ENCODE measurements around the gene ZNF280B.
"Not testable (repeated sequence)": the region's sequence is repeated elsewhere in the genome, so short reads cannot be mapped to it uniquely, and the experiment has no call there.

Gene ZNF280B

DNA sequence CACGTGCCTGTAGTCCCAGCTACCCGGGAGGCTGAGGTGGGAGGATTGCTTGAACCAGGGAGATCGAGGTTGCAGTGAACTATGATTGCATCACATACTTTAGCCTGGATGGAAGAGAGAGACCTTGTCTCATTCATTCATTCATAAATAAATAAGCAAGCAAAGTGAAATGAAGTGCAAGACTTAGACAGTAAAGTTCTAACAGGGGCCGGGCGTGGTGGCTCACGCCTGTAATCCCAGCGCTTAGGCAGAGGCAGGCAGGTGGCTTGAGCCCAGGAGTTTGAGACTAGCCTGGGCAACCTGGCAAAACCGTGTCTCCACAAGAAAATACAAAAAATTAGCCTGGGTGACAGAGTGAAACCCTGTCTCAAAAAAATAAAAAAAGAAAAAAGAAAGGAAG lies 13.1 kb upstream of the ZNF280B start:
- Mint-ChIP-seq H3K36me3 (no peaks in the 10 kb centered on the region), H3K9me3 (no peaks in the 10 kb centered on the region), H3K4me3 (no peak overlapping the region), H3K27ac (no peak overlapping the region), H3K4me1 (no peaks in the 10 kb centered on the region)
- DNase-seq (ENCODE audit: low spot score in 2 of 2) (no peak), ATAC-seq (no peak)

DNA sequence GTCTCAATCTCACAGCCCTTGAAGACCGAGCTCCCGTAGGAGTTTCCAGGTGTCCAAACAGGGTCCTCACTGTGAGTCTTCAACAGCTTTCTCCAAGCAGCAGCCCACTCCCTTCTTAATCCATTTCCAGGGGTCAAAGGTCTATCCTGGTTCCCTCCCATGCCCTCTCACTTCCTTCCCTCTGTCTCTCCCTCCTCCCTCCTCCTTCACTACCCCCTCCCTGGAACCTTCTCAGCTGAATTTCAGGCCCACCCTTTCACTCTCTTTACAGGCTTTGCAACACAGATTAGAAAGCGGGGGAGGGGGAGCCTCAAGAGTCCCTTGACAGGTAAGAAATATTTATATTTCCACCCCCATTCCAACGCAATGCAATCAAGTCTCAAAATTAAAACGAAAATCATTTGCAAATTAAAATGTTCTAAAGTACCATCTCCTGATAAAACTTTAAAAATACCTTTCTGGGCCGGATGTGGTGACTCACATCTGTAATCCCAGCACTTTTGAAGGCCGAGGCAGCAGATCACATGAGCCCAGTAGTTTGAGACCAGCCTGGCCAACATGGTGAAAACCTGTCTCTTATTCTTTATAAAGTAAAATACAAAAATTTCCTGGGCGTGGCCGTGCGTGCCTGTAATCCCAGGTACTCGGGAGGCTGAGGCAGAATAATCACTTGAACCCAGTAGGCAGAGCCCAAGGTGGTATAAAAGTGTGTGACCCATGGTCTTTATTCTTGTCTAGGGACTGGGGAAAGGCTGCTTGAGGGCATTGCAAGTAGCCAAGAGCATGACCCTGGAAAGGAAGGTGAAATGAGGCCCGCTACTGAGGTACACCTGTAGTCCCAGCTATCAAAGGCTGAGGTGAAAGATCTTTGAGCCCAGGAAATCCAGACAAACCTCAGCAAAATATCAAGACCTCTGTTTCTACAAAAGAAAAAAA lies 12.4 kb upstream of the ZNF280B start:
- no peak for ATAC-seq
- Mint-ChIP-seq H3K36me3 (no peaks in the 10 kb centered on the region), H3K4me3 (no peak overlapping the region), H3K27ac (no peak overlapping the region), H3K4me1 (no peaks in the 10 kb centered on the region), H3K9me3 (no peaks in the 10 kb centered on the region)
- DNase-seq (ENCODE audit: low spot score in 2 of 2) = no peak

DNA sequence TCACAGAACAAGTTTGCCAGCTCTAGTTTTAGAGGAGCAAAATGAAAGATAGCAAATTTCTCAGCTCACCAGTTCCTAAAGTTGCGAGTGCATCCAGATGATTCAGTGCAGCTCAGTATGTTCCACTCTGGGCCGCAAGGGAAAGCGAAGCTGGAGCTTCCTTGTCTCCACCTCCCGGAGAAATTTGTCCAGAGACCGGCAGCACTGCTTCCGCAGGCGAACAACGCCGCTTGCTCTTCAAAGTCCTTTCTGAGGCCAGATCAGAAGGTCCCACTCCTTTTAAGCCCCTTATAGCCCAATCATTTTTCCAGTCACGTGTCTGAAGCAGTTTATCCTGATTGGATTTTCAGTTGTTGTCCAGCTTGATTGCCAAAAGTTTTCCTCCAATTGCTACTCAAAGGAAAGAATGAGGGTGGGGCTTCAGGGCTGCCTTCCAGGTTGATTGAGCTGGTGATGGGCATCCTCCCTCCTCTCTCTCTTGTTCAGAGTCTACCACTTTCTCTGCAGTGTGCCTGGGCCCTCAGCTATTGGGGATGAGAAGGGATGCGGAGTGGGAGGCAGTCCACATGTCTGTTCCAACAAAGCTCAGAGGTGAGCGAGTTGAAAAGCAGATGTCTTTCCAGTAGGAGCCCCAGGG lies 11.6 kb upstream of the ZNF280B start, which contains the start of gene ZNF280A:
Gene ZNF280A, minus strand, starts transcription at position 251 of the 637 bp plus-strand sequence. CDS start 4,640 bp downstream, outside the sequence.
- no peak for ATAC-seq
- no peaks in the 10 kb centered on the region for H3K4me1 Mint-ChIP-seq
- H3K27ac Mint-ChIP-seq = no peak within 1 kb of the TSS
- H3K9me3 Mint-ChIP-seq = no peaks in the 10 kb centered on the region
- H3K4me3 Mint-ChIP-seq = no peak within 1 kb of the TSS
- no peak for DNase-seq (ENCODE audit: low spot score in 2 of 2)
- no peaks in the 10 kb centered on the region for H3K36me3 Mint-ChIP-seq

DNA sequence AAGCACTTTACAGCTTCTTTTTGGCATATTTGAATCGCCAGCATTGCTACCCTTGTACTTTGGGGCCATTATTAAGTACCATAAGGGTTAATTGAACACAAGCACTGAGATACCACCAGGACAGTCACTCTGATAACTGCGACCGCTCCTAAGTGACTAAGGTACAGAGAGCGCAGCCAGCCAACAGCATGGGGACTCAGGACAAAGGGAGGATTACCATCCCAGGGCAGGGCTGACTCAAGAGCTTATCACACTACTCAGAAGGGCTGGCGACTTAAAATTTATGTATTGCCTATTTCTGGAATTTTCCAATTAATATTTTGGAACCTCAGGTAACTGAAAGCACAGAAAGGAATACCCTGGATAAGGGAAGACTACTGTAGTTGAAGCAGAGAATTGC lies 11.0 kb upstream of the ZNF280B start:
- ATAC-seq = no peak
- Mint-ChIP-seq H3K27ac (no peak overlapping the region), H3K4me3 (no peak overlapping the region), H3K4me1 (no peaks in the 10 kb centered on the region), H3K36me3 (no peaks in the 10 kb centered on the region), H3K9me3 (no peaks in the 10 kb centered on the region)
- no peak for DNase-seq (ENCODE audit: low spot score in 2 of 2)

DNA sequence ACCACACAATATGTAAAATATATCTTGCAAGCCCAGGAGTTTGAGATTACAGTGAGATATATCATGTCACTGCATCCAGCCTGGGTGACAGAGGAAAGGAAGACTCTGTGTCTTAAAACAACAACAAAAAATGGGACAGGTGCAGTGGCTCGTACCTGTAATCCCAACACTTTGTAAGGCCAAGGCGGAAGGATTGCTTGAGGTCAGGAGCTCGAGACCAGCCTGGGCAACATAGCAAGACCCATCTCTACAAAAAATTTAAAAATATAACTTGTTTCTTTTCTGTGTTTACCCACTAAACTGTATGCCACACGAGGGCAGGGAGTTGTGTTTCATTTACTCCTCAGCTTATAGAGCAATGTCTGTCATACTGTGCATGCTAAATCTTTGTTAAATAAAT lies 8.4 kb upstream of the ZNF280B start:
- Mint-ChIP-seq H3K9me3 (no peaks in the 10 kb centered on the region), H3K36me3 (no peaks in the 10 kb centered on the region), H3K4me3 (no peak overlapping the region), H3K27ac (no peak overlapping the region), H3K4me1 (no peaks in the 10 kb centered on the region)
- no peak for DNase-seq (ENCODE audit: low spot score in 2 of 2)
- no peak for ATAC-seq

DNA sequence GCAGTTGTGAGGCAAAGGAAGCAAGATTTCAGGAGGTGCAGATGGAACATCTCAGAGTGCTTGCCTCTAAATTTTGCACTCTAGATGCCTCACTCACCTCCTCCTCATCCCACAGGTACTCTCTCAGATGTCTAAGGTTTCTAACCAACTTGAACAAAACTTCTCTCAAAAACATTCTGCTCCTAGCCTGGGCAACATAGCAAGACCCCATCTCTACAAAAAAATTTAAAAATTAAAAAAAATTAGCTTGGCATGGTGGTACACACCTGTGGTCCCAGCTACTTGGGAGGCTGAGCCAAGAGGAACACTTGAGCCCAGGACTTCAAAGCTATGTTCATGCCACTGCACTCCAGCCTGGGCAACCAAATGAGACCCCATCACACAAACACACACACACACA lies 7.3 kb upstream of the ZNF280B start:
- no peaks in the 10 kb centered on the region for H3K4me1 Mint-ChIP-seq
- H3K36me3 Mint-ChIP-seq = no peaks in the 10 kb centered on the region
- no peak for DNase-seq (ENCODE audit: low spot score in 2 of 2)
- no peak overlapping the region for H3K27ac Mint-ChIP-seq
- H3K9me3 Mint-ChIP-seq = no peaks in the 10 kb centered on the region
- no peak overlapping the region for H3K4me3 Mint-ChIP-seq
- ATAC-seq = no peak

DNA sequence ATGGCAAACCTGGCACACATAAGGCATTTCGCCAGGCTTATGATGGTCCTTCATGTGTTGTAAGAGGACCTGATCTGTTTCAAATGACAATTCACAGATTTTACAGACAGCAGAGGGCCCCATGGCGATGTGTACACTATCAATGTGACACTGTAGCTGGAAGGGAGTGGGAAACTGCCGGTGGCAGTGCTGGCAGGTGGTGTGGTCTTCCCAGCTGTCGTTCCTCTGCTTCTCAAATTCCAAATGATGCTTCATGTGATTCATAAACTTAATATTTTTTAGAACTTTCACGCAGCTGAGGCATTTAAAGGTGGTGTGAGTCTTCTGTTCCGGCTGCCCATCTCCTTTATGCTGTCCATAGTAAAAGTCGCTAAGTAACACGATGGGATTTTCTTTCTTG lies 5.9 kb upstream of the ZNF280B start:
- H3K9me3 Mint-ChIP-seq; H3K36me3 Mint-ChIP-seq; H3K4me3 Mint-ChIP-seq; H3K27ac Mint-ChIP-seq; H3K4me1 Mint-ChIP-seq; ATAC-seq; DNase-seq (ENCODE audit: low spot score in 2 of 2): not testable (repeated sequence)

DNA sequence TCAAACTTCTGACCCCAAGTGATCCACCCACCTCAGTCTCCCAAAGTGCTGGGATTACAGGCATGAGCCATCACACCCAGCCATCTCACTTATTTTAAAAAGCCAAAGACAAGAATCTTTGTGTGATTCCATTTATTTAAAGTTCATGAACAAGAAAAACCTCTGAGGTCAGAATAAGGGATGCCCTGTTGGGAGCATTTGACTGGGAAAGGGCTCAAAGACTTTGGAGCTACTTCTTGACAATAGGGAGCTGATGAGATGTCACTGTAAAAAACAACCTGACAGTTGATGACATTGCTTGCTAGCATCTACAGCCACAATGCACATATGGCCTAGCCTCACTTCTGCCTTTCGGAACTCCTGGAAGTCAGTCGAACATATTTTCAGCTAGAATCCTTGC lies 5.1 kb upstream of the ZNF280B start:
- Mint-ChIP-seq H3K9me3 (peaks cover 6% of the 10 kb centered on the region), H3K27ac (no peak overlapping the region), H3K4me3 (no peak overlapping the region), H3K36me3 (no peaks in the 10 kb centered on the region), H3K4me1 (no peaks in the 10 kb centered on the region)
- DNase-seq (ENCODE audit: low spot score in 2 of 2) (no peak), ATAC-seq (no peak)

DNA sequence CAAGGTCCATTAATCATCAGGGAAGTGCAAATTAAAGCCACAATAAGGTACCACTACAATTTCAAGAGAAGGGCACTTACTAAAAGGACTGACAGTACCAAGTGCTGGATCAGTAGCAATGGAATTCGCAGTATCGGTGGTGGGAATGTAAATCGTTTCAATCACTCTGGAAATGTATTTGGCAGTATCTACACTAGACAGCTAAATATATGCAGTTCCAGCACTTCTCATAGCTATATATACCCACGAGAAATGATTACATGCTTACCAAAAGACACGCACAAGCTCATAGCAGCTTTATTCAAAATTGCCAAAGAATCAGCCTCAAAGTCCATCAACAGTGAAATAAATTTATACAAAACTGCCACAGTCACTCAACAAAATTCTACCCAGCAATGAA lies 4.4 kb upstream of the ZNF280B start:
- DNase-seq (ENCODE audit: low spot score in 2 of 2) (no peak), ATAC-seq (no peak)
- H3K9me3 Mint-ChIP-seq = peaks cover 6% of the 10 kb centered on the region
- H3K4me3 Mint-ChIP-seq = no peak overlapping the region
- H3K36me3 Mint-ChIP-seq = no peaks in the 10 kb centered on the region
- H3K4me1 Mint-ChIP-seq = peaks cover 3% of the 10 kb centered on the region
- H3K27ac Mint-ChIP-seq = no peak overlapping the region

DNA sequence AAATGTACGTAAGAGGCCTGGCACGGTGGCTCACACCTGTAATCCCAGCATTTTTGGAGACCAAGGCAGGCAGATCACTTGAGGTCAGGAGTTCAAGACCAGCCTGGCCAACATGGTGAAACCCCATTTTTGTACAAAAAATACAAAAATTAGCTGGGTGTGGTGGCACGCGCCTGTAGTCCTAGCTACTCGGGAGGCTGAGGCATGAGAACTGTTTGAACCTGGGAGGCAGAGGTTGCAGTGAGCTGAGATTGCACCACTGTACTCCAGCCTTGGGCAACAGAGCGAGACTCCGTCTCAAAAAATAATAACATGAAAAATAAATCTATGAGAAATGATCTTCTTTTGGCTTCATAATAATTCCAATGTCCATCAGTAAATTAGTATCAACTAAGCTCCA lies 2.3 kb upstream of the ZNF280B start:
- H3K9me3 Mint-ChIP-seq; DNase-seq (ENCODE audit: low spot score in 2 of 2); H3K36me3 Mint-ChIP-seq; ATAC-seq; H3K27ac Mint-ChIP-seq; H3K4me3 Mint-ChIP-seq: not testable (repeated sequence)
- peaks cover 15% of the 10 kb centered on the region for H3K4me1 Mint-ChIP-seq

DNA sequence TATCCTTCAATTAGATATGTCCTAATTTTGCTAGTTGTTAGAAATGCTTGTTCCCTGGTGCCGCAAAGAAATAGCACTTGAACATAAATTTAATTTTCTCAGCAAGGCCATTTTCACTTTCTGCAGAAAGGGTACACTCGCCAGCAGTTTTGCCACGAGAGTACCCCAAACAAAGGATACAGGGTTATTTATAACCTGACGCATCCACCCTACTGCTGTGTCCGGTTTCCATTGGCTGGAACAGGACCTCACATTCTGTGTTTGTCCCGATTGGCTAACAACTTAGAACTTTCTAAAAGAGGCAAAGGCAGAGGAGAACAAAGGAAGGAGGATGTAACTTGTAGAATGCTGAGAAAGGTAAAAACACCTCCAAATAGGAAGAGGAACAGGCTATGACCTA lies 1.4 kb upstream of the ZNF280B start:
- H3K27ac Mint-ChIP-seq; H3K4me3 Mint-ChIP-seq; H3K9me3 Mint-ChIP-seq; ATAC-seq; DNase-seq (ENCODE audit: low spot score in 2 of 2): not testable (repeated sequence)
- Mint-ChIP-seq H3K4me1 (peaks cover 18% of the 10 kb centered on the region), H3K36me3 (peaks cover 15% of the 10 kb centered on the region)

DNA sequence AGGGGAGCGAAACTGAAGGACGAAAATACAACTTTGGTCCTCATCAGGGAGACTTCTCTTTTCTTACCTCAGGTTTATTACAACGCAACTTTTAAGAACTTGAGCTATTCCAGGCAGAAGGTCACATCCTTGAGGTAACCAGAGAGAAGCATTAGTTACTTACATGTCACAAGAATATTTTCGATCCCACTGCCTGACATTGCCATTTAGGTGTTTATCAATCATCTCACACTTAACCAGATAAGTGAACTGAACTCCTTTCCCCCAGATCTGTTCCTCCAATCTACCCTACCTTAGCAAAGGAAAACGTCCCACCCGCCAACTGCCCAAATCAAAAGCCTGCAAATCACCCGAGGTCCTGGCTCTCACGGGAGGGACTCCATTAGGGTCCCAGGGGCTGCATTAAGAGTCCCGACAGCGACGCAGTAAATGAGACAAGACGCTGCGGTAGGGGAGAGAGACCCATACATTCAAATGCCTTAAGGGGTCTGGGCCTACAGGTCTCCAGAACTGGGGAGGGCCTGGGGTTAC lies 734 bp downstream of the ZNF280B start:
- no peak for ATAC-seq
- peak overlapping the region; percentile 72 for H3K27ac Mint-ChIP-seq
- H3K9me3 Mint-ChIP-seq = peaks cover 6% of the 10 kb centered on the region
- H3K4me3 Mint-ChIP-seq = peak overlapping the region; percentile 78
- peaks cover 18% of the 10 kb centered on the region for H3K4me1 Mint-ChIP-seq
- peaks cover 29% of the 10 kb centered on the region for H3K36me3 Mint-ChIP-seq
- DNase-seq (ENCODE audit: low spot score in 2 of 2) = no peak

DNA sequence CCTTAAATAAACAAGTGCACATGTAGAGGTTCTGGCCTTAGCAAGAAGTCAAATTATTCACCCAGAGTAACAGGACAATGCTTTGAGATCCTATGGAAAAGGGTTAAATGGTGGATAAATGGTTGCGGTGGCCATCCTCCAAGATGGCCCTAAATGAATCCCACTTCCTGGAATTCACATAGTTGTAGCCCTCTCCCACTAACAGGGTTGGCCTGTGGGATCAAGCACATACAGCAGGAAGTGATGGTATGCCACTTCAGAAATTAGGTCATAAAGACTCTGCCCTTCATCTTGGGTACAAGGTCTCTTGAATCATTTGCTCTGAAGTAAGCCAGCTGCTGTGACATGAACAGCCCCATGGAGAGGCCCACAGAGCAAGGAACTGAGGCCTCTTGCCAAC lies 1.8 kb downstream of the ZNF280B start:
- no peak for ATAC-seq
- Mint-ChIP-seq H3K36me3 (peaks cover 29% of the 10 kb centered on the region), H3K4me3 (no peak overlapping the region), H3K9me3 (peaks cover 6% of the 10 kb centered on the region), H3K27ac (no peak overlapping the region), H3K4me1 (peaks cover 18% of the 10 kb centered on the region)
- no peak for DNase-seq (ENCODE audit: low spot score in 2 of 2)

DNA sequence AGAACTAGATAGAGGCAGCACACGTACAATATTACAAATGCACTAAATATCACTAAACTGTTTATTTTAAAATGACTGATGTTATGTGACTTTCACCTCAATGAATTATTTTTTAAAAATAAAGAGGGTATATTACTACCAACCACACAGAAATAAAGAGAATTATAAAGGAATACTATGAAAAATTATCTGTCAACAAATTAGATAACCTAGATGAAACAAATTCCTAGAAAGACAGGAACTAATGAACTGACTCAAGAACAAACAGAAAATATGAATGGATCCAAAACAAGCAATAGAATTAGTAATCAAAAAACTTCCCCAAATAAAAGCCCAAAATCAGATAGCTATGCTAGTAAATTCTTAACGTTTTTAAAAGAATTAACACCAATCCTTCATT lies 10.3 kb downstream of the ZNF280B start:
- Mint-ChIP-seq H3K27ac (no peak overlapping the region), H3K36me3 (peaks cover 16% of the 10 kb centered on the region), H3K4me1 (peaks cover 5% of the 10 kb centered on the region), H3K9me3 (no peaks in the 10 kb centered on the region), H3K4me3 (no peak overlapping the region)
- ATAC-seq (no peak), DNase-seq (ENCODE audit: low spot score in 2 of 2) (no peak)

DNA sequence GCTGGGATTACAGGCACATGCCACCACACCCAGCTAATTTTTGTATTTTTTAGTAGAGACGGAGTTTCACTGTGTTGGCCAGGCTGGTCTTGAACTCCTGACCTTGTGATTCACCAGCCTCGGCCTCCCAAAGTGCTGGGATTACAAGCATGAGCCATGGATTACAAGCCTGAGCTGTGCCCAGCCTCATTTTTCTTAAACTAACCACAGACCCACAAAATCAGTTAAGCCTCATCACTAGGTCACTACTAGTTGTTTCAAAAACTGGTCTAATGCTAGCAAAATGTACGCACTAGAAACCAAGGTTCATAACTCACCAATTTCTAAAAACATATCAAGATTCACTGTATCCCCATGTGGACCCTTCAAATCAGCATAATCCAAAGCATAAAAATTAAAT lies 17.0 kb downstream of the ZNF280B start:
- ATAC-seq; H3K27ac Mint-ChIP-seq; H3K9me3 Mint-ChIP-seq; DNase-seq (ENCODE audit: low spot score in 2 of 2); H3K4me1 Mint-ChIP-seq; H3K4me3 Mint-ChIP-seq: not testable (repeated sequence)
- peaks cover 28% of the 10 kb centered on the region for H3K36me3 Mint-ChIP-seq

DNA sequence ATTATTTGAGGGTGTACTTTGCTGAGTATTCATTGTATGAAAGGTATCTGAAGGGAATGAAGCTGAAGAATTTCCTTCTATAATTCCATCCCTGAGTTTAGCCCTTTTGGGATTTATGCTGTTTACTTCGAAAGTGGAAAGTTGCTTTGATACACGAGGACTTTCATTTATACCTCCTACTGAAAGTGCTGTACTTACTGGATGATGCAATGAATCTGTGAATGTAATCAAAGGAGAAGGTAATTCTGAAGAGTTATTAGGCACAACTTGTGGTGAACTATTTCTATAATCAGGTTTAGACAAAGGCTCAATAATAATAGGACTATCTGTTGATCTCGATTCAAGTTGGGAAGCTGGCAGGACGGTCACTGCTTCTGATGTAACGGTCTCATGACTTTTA lies 19.8 kb downstream of the ZNF280B start:
- DNase-seq (ENCODE audit: low spot score in 2 of 2) (no peak), ATAC-seq (no peak)
- Mint-ChIP-seq H3K4me3 (no peak overlapping the region), H3K36me3 (peaks cover 25% of the 10 kb centered on the region), H3K27ac (peak overlapping the region; percentile 30), H3K9me3 (no peaks in the 10 kb centered on the region), H3K4me1 (no peaks in the 10 kb centered on the region)

All from stimulated activated effector memory CD8-positive, alpha-beta T cell treated with anti-CD3 and anti-CD28 coated beads, Interleukin-12 subunit alpha, Interleukin-12 subunit beta, amount 100 ng/mL, for 72 hours (primary cell).